Dendritic cell treated with granulocyte-macrophage colony-stimulating factor and Interleukin-4, amounts not matched to agents 40 ng/mL and 50 ng/mL, for 4 days (primary cell): ENCODE results near the gene AKIRIN2.
"Not testable (repeated sequence)": the region's sequence is repeated elsewhere in the genome, so short reads cannot be mapped to it uniquely, and the experiment has no call there.

Experiments
- H3K27ac Mint-ChIP-seq: one replicate; pipeline ENCODE4 v1.8.0; 2022; ENCODE audit warnings: mild to moderate bottlenecking, mixed read lengths
- H3K27me3 Mint-ChIP-seq: one replicate; pipeline ENCODE4 v1.8.0; 2022; ENCODE audit warnings: mild to moderate bottlenecking, mixed read lengths
- H3K36me3 Mint-ChIP-seq: one replicate; pipeline ENCODE4 v1.8.0; 2022; ENCODE audit warnings: low read depth, mixed read lengths
- H3K4me1 Mint-ChIP-seq: one replicate; pipeline ENCODE4 v1.8.0; 2022; ENCODE audit warnings: low read depth, mixed read lengths
- H3K4me3 Mint-ChIP-seq: one replicate; pipeline ENCODE4 v1.8.0; 2022; ENCODE audit warnings: mild to moderate bottlenecking, moderate library complexity, mixed read lengths
- H3K9me3 Mint-ChIP-seq: one replicate; pipeline ENCODE4 v1.8.0; 2022; ENCODE audit warnings: mixed read lengths
- intact Hi-C: fragments of 100-400 bp; cut with micrococcal nuclease; formaldehyde crosslinking; loops from one replicate; pipeline ENCODE4 v1.15.0; 2022

Gene AKIRIN2

DNA sequence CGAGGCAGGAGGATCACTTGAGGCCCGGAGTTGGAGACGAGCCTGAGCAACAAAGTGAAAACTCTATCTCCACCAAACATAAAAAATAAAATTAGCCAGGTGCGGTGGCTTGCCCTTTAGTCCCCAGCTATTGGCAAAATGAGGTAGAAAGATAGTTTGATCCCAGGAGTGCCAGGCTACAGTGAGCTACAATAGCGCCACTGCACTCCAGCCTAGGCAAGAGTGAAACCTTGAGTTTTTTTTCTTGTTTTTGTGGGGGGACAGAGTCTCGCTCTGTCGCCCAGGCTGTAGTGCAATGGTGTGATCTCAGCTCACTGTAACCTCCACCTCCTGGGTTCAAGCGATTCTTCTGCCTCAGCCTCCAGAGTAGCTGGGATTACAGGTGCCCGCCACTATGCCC is 14.1 kb downstream of the AKIRIN2 start:
- H3K27ac Mint-ChIP-seq, H3K9me3 Mint-ChIP-seq, H3K27me3 Mint-ChIP-seq, H3K4me3 Mint-ChIP-seq, intact Hi-C loops: not testable (repeated sequence)
- peaks cover 45% of the 10 kb centered on the region for H3K36me3 Mint-ChIP-seq
- peaks cover 80% of the 10 kb centered on the region for H3K4me1 Mint-ChIP-seq

DNA sequence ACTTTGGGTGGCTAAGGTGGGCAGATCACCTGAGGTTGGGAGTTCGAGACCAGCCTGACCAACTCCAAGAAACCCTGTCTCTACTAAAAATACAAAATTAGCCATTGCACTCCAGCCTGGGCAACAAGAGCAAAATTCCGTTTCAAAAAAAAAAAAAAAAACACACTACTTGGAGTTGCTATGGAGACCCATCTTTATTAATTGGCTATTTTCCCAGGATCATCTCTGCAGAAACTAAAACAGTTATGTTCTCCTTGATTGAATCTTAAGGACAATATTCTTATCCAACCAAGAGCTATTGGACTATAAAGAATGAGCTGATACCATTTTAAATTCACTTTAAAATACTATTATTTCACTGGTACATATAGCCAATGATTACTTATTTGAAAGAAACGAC is 14.7 kb downstream of the AKIRIN2 start:
- Mint-ChIP-seq H3K36me3 (peaks cover 39% of the 10 kb centered on the region), H3K9me3 (no peaks in the 10 kb centered on the region), H3K27ac (no peak overlapping the region), H3K4me1 (peaks cover 80% of the 10 kb centered on the region), H3K4me3 (no peak overlapping the region), H3K27me3 (no peaks in the 10 kb centered on the region)
- intact Hi-C loops = no loop called here

DNA sequence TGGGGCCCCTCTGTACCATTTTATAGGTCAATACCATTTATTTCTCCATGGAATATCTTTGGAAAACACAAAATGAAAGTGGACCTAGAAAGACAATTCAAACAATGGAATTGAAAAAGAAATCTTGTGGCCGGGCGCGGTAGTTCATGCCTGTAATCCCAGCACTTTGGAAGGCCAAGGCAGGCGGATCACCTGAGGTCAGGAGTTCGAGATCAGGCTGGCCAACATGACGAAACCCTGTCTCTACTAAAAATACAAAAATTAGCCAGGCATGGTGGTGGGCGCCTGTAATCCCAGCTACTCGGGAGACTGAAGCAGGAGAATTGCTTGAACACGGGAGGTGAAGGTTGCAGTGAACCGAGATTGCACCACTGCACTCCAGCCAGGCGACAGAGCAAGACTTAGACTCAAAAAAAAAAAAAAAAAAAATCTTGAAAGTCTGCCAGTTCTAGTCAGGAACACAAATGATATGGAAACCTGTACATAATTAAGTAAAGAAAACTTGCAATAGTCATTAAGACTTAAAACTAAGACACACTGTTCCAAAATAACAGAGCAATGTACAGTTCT is 15.3 kb downstream of the AKIRIN2 start:
- H3K27me3 Mint-ChIP-seq, H3K9me3 Mint-ChIP-seq, H3K4me3 Mint-ChIP-seq, H3K27ac Mint-ChIP-seq, intact Hi-C loops: not testable (repeated sequence)
- peaks cover 38% of the 10 kb centered on the region for H3K36me3 Mint-ChIP-seq
- peaks cover 76% of the 10 kb centered on the region for H3K4me1 Mint-ChIP-seq

DNA sequence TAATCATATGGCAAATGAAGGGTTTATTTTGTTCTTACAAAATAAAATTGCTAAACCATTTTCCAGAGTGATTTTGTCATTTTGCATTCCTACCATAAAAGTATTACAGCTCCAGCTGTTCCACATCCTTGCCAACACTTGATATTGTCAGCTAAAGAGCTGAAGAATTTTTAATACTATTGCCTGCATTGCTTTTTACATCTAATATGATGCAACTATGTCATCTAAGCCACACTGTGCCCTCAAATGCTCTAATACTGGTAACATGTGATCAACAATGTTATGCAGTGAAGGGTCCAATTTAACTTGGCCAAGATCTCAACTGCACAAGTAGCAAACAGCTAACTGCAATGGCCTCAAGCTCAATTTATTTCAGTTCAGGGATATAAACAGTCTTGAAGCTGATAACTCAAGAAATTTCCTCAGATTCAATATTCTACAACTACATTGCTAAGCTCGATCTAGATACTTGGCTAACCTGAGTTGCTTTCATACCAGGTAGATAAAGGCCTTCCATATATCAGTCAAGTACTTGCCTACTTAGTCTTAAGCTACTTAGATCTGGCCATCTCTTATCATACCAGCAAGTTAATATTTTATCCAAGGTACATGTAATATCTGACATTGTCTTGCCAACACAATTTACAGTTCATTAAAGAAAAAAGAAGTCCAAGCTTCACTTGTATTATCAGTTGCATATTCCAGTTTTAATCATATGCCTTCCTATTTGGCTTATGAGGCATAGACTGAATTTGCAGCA is 17.0 kb downstream of the AKIRIN2 start:
- intact Hi-C loops = no loop called here
- Mint-ChIP-seq H3K4me1 (peaks cover 60% of the 10 kb centered on the region), H3K9me3 (no peaks in the 10 kb centered on the region), H3K4me3 (no peak overlapping the region), H3K27ac (no peak overlapping the region), H3K27me3 (no peaks in the 10 kb centered on the region), H3K36me3 (peaks cover 47% of the 10 kb centered on the region)

DNA sequence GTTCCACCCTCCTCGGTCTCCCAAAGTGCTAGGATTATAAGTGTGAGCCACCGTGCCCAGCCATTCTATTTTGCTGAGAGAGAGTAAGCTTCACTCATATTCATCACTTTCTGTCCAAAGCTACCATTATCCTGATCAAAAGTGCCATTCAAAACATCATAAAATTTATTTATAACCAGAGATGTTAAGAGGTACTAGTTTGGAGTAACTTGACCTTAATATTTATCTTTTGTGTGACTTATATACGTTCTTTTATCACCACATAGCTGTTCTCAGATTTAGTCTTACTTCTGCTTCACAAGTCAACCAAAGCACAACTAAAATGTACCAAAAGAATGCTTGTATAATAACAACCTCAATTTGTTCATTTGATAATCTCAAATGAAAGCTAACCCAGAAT is 18.1 kb downstream of the AKIRIN2 start:
- intact Hi-C loops = no loop called here
- Mint-ChIP-seq H3K27ac (no peak overlapping the region), H3K4me1 (peaks cover 49% of the 10 kb centered on the region), H3K9me3 (no peaks in the 10 kb centered on the region), H3K4me3 (no peak overlapping the region), H3K27me3 (no peaks in the 10 kb centered on the region), H3K36me3 (peaks cover 48% of the 10 kb centered on the region)

DNA sequence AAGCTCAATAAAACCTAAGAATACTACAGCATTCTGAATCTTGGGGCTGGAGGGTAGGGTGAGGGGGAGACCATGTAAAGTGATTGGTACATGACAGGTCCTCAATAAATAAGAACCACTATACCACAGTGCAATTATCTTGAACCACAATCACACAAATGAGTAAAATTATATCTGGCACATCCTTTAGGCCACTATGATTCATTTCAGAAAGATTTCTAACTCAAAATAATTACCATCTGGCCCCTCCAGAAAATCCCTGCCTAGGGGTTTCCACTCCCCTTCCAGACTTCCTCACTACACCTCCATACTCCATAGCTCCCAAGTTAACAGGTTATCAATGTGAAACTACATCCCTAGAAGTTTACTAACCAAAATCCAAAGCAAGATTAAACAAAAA is 19.7 kb downstream of the AKIRIN2 start:
- H3K4me3 Mint-ChIP-seq = no peak overlapping the region
- peaks cover 43% of the 10 kb centered on the region for H3K4me1 Mint-ChIP-seq
- intact Hi-C loops = no loop called here
- no peaks in the 10 kb centered on the region for H3K9me3 Mint-ChIP-seq
- no peaks in the 10 kb centered on the region for H3K27me3 Mint-ChIP-seq
- peaks cover 63% of the 10 kb centered on the region for H3K36me3 Mint-ChIP-seq
- no peak overlapping the region for H3K27ac Mint-ChIP-seq

DNA sequence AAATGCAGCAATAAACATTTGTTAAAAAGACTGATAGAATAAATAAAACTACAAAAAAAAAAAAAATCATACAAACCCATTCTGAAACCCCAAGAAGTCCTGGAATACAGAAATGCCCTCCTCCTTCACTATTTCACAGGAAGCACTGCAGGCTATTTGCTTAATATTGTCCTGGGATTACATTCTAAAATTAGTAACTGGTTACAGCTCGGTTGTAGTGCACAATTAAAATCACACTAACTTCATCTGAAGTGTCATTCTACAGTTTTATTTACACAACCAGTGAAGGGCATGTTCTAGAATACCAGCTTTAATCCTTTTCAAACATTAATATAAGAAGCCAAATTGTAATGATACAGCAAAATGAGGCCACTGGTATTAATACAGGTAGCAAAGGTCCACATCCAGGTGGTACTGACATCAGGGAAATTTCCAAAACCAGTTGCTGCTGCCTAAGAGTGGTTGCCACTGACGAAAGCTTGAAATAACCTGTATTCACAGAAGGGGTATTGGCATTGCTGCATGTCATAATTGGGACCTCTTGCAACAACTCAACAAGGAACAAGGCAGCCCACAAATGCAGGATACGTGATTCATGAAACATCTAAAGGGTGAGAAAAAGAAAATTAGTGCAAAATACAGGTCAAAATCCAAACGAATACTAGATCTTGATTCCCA is 26.9 kb downstream of the AKIRIN2 start:
- Mint-ChIP-seq H3K4me1 (peaks cover 23% of the 10 kb centered on the region), H3K4me3 (no peak overlapping the region)

DNA sequence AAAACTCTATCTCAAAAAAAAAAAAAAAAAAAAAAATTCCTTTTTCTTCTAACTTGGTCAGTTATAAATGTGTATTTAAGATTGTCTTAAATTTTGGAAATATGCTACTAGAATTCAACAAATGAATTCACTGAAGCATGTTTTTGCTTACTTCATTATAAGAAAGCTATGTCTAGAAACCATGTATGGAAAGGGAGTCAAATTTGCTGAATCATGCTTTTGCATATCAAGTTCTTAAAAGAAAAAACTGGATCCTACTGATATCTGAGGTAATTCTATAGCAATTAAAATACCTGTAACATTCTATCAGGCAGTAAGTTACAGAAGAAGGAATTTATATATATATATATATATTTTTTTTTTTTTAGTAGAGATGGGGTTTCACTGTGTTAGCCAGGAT is 27.7 kb downstream of the AKIRIN2 start:
- Mint-ChIP-seq H3K36me3 (peaks cover 90% of the 10 kb centered on the region), H3K4me1 (peaks cover 23% of the 10 kb centered on the region), H3K27ac (no peak overlapping the region), H3K9me3 (no peaks in the 10 kb centered on the region), H3K4me3 (no peak overlapping the region), H3K27me3 (no peaks in the 10 kb centered on the region)
- intact Hi-C loops = no loop called here

More for the DNA sequence above, 26.9 kb downstream of the AKIRIN2 start:
- peaks cover 97% of the 10 kb centered on the region for H3K36me3 Mint-ChIP-seq
- H3K27ac Mint-ChIP-seq = no peak overlapping the region
- intact Hi-C loops = no loop called here
- no peaks in the 10 kb centered on the region for H3K9me3 Mint-ChIP-seq
- H3K27me3 Mint-ChIP-seq = no peaks in the 10 kb centered on the region

DNA sequence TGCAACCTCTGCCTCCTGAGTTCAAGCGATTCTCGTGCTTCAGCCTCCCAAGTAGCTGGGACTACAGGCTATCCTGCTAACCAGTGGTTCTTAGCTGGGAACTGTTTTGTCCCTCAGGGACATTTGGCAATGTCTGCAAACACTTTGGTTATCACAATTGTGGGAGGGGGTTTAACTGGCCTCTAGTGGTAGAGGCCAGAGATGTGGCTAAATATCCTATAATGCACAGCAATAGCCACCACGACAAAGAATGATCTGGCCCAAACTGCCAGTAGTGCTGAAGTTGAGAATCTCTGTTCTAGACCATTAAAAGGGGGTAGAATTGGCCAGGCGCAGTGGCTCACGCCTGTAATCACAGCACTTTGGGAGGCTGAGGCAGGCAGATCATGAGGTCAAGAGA is 28.8 kb downstream of the AKIRIN2 start:
- Mint-ChIP-seq H3K27me3 (no peaks in the 10 kb centered on the region), H3K9me3 (no peaks in the 10 kb centered on the region), H3K4me1 (peaks cover 23% of the 10 kb centered on the region), H3K4me3 (no peak overlapping the region), H3K27ac (no peak overlapping the region), H3K36me3 (peaks cover 86% of the 10 kb centered on the region)
- intact Hi-C loops = no loop called here

DNA sequence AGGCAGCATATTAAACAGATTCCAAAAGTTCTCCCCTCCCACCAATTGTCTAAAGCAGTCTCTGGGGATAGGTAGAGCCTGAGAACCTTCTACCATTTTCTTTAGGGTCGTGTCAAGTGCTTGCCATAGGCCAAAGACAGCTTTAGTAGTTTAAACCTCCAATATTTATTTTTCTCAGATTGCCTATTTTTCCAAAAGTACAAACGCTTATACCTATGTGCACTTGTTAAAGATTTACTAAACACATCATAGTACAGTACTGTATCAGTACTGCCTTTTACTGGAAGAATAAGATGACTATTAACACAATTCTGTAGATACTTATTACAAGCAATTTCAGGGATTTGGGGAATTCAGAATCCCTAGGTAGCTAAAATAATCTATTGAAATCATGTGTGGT is 29.4 kb downstream of the AKIRIN2 start:
- Mint-ChIP-seq H3K9me3 (no peaks in the 10 kb centered on the region), H3K36me3 (peaks cover 81% of the 10 kb centered on the region), H3K27ac (no peak overlapping the region), H3K4me1 (peaks cover 23% of the 10 kb centered on the region), H3K4me3 (no peak overlapping the region), H3K27me3 (no peaks in the 10 kb centered on the region)
- intact Hi-C loops = no loop called here

DNA sequence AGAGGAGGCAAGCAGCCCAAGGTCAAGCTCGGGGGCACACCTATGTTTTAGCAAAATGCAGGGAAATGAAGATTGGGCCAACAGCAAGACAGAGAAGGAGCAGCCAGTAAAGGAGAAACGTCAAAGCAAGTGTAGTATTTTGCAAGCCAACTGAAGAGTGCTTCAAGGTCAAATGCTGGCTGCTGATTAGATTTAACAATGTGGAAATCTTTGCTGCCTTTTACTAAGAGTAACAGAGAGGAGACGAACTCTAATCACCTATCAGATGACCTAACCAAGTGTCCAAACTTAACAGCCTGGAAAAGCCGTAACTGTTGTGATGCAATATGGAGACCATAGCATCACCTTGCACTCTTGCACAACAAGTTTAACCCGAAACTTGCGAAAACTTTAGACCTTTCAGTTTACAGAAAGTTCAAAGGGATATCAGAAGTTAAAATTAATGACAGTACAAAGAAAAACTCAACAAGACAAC is 30.4 kb downstream of the AKIRIN2 start:
- Mint-ChIP-seq H3K36me3 (peaks cover 78% of the 10 kb centered on the region), H3K27me3 (no peaks in the 10 kb centered on the region), H3K27ac (peak overlapping the region; percentile 64), H3K9me3 (no peaks in the 10 kb centered on the region), H3K4me3 (no peak overlapping the region), H3K4me1 (peaks cover 23% of the 10 kb centered on the region)
- intact Hi-C loops = no loop called here

DNA sequence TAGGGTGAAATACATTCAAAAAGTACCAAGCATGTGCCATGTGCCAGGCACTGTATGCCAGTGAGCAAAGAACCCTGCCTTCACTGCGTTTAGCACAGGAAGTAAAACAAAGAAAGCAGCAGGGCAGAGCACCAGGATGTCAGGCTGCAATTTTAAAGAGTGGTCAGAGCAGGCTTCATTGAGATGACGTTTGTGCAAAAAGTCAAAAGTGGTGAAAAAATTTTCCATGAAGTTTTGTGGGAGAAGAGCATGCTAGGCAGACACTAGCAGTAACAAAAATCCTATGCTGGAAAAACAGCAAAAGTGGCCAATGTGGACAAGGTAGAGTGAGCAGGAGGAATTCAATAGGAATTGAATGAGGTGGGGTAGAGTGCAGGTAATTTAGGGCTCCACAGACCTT is 31.3 kb downstream of the AKIRIN2 start:
- no peak overlapping the region for H3K4me3 Mint-ChIP-seq
- no peak overlapping the region for H3K27ac Mint-ChIP-seq
- no peaks in the 10 kb centered on the region for H3K27me3 Mint-ChIP-seq
- peaks cover 23% of the 10 kb centered on the region for H3K4me1 Mint-ChIP-seq
- intact Hi-C loops = no loop called here
- H3K9me3 Mint-ChIP-seq = no peaks in the 10 kb centered on the region
- H3K36me3 Mint-ChIP-seq = peaks cover 77% of the 10 kb centered on the region

DNA sequence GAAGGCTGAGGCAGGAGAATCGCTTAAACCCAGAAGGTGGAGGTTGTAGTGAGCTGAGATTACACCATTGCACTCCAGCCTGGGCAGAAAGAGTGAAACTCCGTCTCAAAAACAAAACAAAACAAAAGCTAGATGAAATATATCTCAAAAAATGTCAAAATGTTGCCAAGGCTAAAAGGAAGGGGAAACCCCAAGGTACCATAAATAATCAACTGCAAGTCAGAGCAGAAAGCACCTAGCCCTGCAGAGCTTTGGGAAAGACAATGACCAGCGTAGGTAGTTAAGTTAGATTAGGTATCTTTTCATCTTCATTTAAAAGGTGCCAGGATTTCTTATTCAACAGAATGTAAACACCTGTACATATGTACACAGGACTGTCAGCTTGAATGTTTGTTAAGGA is 33.0 kb downstream of the AKIRIN2 start:
- Mint-ChIP-seq H3K27ac (no peak overlapping the region), H3K4me3 (no peak overlapping the region), H3K36me3 (peaks cover 60% of the 10 kb centered on the region), H3K27me3 (no peaks in the 10 kb centered on the region), H3K9me3 (no peaks in the 10 kb centered on the region), H3K4me1 (peaks cover 23% of the 10 kb centered on the region)
- intact Hi-C loops = loop anchor here (10.0 kb wide), 1 partner anchor 64 kb away; no protein-coding TSS in a partner anchor

DNA sequence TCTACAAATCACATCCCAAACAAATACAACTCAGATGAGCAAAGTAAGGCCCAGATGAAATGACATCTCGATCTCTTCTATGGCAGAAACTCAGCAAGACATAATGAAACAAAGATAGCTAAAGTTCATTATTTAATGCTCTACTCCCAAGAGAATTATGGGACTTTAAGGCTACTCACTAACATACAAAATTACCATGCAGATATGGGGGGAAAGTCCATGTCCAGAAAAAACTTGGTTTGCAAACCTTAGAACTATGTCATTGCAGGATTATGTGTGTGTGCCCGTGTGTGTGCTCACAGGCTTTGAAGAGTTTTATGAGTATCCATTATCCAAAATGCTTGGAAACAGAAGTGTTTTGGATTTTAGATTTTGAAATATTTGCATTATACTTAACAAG is 34.0 kb downstream of the AKIRIN2 start:
- intact Hi-C loops = loop anchor here (10.0 kb wide), 1 partner anchor 63 kb away; no protein-coding TSS in a partner anchor
- peaks cover 50% of the 10 kb centered on the region for H3K36me3 Mint-ChIP-seq
- no peaks in the 10 kb centered on the region for H3K9me3 Mint-ChIP-seq
- no peak overlapping the region for H3K27ac Mint-ChIP-seq
- peaks cover 23% of the 10 kb centered on the region for H3K4me1 Mint-ChIP-seq
- no peak overlapping the region for H3K4me3 Mint-ChIP-seq
- H3K27me3 Mint-ChIP-seq = no peaks in the 10 kb centered on the region
